MM.1S (cell line): Measurements from ENCODE around the gene TRA2A.

ENCODE experiments used
- DNase-seq: peaks from one replicate; pipeline ENCODE4 v3.0.0-alpha.2; 2015
- H2AFZ ChIP-seq: fragments of 300-600 bp; sonication (generic); 2 replicates; pipeline ENCODE4 v1.6.0; 2016; ENCODE audit warnings: antibody characterized with exemption, low read length
- H3F3A ChIP-seq: fragments of 300-600 bp; sonication (generic); 2 replicates; pipeline ENCODE4 v1.6.1; 2016; ENCODE audit warnings: mild to moderate bottlenecking, antibody characterized with exemption, low read length, moderate library complexity, mixed read lengths; ENCODE audit not compliant: insufficient read depth
- H3K27ac ChIP-seq: fragments of 300-600 bp; sonication (generic); 2 replicates; pipeline ENCODE4 v1.5.1; 2016; ENCODE audit warnings: mild to moderate bottlenecking, low read length
- H3K27me3 ChIP-seq: fragments of 300-600 bp; sonication (generic); replicated peaks from 2 replicates; pipeline ENCODE4 v1.6.0; 2016; ENCODE audit warnings: low read length; ENCODE audit not compliant: insufficient read depth
- H3K36me3 ChIP-seq: fragments of 300-600 bp; sonication (generic); replicated peaks from 2 replicates; pipeline ENCODE4 v1.6.1; 2016; ENCODE audit warnings: mild to moderate bottlenecking, low read length, mixed read lengths; ENCODE audit not compliant: insufficient read depth
- H3K4me1 ChIP-seq: fragments of 300-600 bp; sonication (generic); 2 replicates; pipeline ENCODE4 v1.6.1; 2016; ENCODE audit warnings: low read length, mixed read lengths
- H3K4me2 ChIP-seq: fragments of 300-600 bp; sonication (generic); 2 replicates; pipeline ENCODE4 v1.6.0; 2016; ENCODE audit warnings: low read depth, low read length
- H3K4me3 ChIP-seq: fragments of 300-600 bp; sonication (generic); 2 replicates; pipeline ENCODE4 v1.5.1; 2016; ENCODE audit warnings: low read length, mixed read lengths
- H3K79me2 ChIP-seq: fragments of 300-600 bp; sonication (generic); 2 replicates; pipeline ENCODE4 v1.6.1; 2016; ENCODE audit warnings: mixed run types, low read length, mixed read lengths
- H3K9ac ChIP-seq: fragments of 300-600 bp; sonication (generic); 2 replicates; pipeline ENCODE4 v1.6.1; 2016; ENCODE audit warnings: low read length, mixed read lengths
- H3K9me2 ChIP-seq: fragments of 300-600 bp; sonication (generic); replicated peaks from 2 replicates; pipeline ENCODE4 v1.6.1; 2016; ENCODE audit warnings: mild to moderate bottlenecking, low read length, mixed read lengths; ENCODE audit not compliant: insufficient read depth
- H3K9me3 ChIP-seq: fragments of 300-600 bp; sonication (generic); replicated peaks from 2 replicates; pipeline ENCODE4 v1.6.1; 2016; ENCODE audit warnings: mild to moderate bottlenecking, low read length, mixed read lengths; ENCODE audit not compliant: insufficient read depth
- H4K20me1 ChIP-seq: fragments of 300-600 bp; sonication (generic); 2 replicates; pipeline ENCODE4 v1.6.1; 2016; ENCODE audit warnings: mild to moderate bottlenecking, low read length, moderate library complexity, mixed read lengths; ENCODE audit not compliant: insufficient read depth
- CTCF ChIP-seq: fragments of 300-600 bp; sonication (generic); IDR thresholded peaks from 2 replicates; pipeline ENCODE4 v1.5.1; 2016; ENCODE audit warnings: antibody characterized with exemption, low read length, mixed read lengths
- EZH2 ChIP-seq: fragments of 300-600 bp; sonication (generic); optimal IDR thresholded peaks from 2 replicates; pipeline ENCODE3; 2017; ENCODE audit warnings: low read depth, mild to moderate bottlenecking, antibody characterized with exemption, low read length, mixed read lengths
- EZH2phosphoT487 ChIP-seq: fragments of 300-600 bp; sonication (generic); IDR thresholded peaks from 2 replicates; pipeline ENCODE4 v1.6.1; 2018; ENCODE audit warnings: antibody characterized with exemption, low read length

The TRA2A gene

DNA sequence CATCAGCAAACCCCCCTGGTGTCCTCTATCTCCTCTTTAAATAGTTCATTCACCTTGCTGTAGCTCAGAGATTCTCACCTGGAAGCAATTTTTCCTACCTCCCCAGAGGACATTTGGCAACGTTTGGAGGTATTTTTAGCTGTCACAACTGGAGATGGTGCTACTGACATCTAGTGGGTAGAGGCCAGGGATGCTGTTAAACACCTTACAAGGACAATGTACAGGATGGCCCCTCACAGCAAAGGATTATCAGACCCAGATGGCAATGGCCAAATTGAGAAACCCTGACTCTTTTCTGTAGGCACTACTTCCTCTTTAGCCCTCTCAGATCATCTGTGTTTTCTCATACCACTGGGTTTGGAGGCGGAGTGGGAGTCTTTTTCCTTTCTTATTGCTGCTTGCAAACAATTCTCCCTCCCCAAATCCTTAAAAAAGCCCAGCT lies 13.2 kb upstream of the TRA2A start:
- Histone ChIP-seq H3F3A (peaks cover 13% of the 10 kb centered on the region; the same call in 1 of the 2 replicates), H3K9me3 (no peaks in the 10 kb centered on the region), H2AFZ (0 out of 2 replicates have a peak overlapping the region, but pooled peaks have one; percentile 2), H3K27me3 (no peaks in the 10 kb centered on the region), H3K79me2 (no peaks in the 10 kb centered on the region), H3K36me3 (no peaks in the 10 kb centered on the region), H3K4me1 (peaks cover 15% of the 10 kb centered on the region), H3K4me2 (peak overlapping the region; percentile 38; the same call in 1 of the 2 replicates), H3K9me2 (no peaks in the 10 kb centered on the region), H4K20me1 (no peaks in the 10 kb centered on the region), H3K4me3 (no peak overlapping the region), H3K9ac (no peak overlapping the region), H3K27ac (no peak overlapping the region; the same call in 1 of the 2 replicates)
- TF ChIP-seq CTCF (peak; percentile 79), EZH2phosphoT487 (no peak)
- peak; percentile 67 for DNase-seq

GRCh38 chr7:23542752-23543151 lies 11.0 kb upstream of the TRA2A start:
- no peaks in the 10 kb centered on the region for H3K27me3 ChIP-seq
- no peak overlapping the region for H3K9ac ChIP-seq
- no peaks in the 10 kb centered on the region for H3K79me2 ChIP-seq
- no peak overlapping the region for H3K4me3 ChIP-seq
- no peaks in the 10 kb centered on the region for H3K9me2 ChIP-seq
- H3K9me3 ChIP-seq, result no peaks in the 10 kb centered on the region
- H3K36me3 ChIP-seq, result no peaks in the 10 kb centered on the region
- H3F3A ChIP-seq, result peaks cover 23% of the 10 kb centered on the region
- no peak for TF ChIP-seq EZH2phosphoT487
- TF ChIP-seq EZH2, result no peak
- no peak for TF ChIP-seq CTCF
- H4K20me1 ChIP-seq, result no peaks in the 10 kb centered on the region
- peaks cover 25% of the 10 kb centered on the region for H3K4me1 ChIP-seq
- no peak overlapping the region for H2AFZ ChIP-seq
- no peak overlapping the region for H3K4me2 ChIP-seq
- DNase-seq, result no peak
- H3K27ac ChIP-seq, result no peak overlapping the region

GRCh38 chr7:23539494-23539907 lies 7.7 kb upstream of the TRA2A start:
- no peak for TF ChIP-seq CTCF
- TF ChIP-seq EZH2, result no peak
- no peak for TF ChIP-seq EZH2phosphoT487
- Histone ChIP-seq H2AFZ (peak overlapping the region; percentile 45), H3K4me3 (peak overlapping the region; percentile 26), H3K79me2 (no peaks in the 10 kb centered on the region), H3K36me3 (no peaks in the 10 kb centered on the region), H3K9me2 (no peaks in the 10 kb centered on the region), H3K9ac (peak overlapping the region; percentile 1; the same call in 1 of the 2 replicates), H3K4me2 (peak overlapping the region; percentile 73), H3K27me3 (no peaks in the 10 kb centered on the region), H3F3A (peaks cover 15% of the 10 kb centered on the region), H4K20me1 (no peaks in the 10 kb centered on the region), H3K9me3 (no peaks in the 10 kb centered on the region), H3K4me1 (peaks cover 15% of the 10 kb centered on the region), H3K27ac (peak overlapping the region; percentile 56; the same call in 1 of the 2 replicates)
- peak; percentile 55 for DNase-seq
